K562 (cell line): ENCODE data around the gene SEPHS2. TPM values are rescaled to one million over a fixed set of nuclear protein-coding genes. Genes with fewer than 3 reads are reported as not detected.
"Not testable (repeated sequence)": the region's sequence is repeated elsewhere in the genome, so short reads cannot be mapped to it uniquely, and the experiment has no call there.

Experiments used
- ATAC-seq: fragments of 200-7000 bp; cut with Tn5 transposase; 3 replicates; pipeline ENCODE4 v1.9.1; 2020; ENCODE audit warnings: moderate library complexity
- BruUV-seq: library from RNA; stranded (reverse); fragments of 400-500 nt; replicated peaks from 2 replicates; lab custom pipeline; 2021; lab: Mats Ljungman, UMichigan
- CTCF ChIA-PET: fragments of 300-600 bp; formaldehyde crosslinking; extraction: SDS; loops from one replicate; lab custom pipeline; 2021; ENCODE audit warnings: low intra/inter-chr PET ratio; lab: Yijun Ruan, JAX
- POLR2A ChIA-PET: fragments of 300-600, 350-650 bp; sonication (Branson Sonifier 250); formaldehyde crosslinking; extraction: SDS; loops from one replicate; lab custom pipeline; 2021; ENCODE audit warnings: antibody characterized with exemption, inconsistent platforms; lab: Yijun Ruan, JAX
- DNase-seq, 4 experiments: peaks; one replicate each; pipeline versions ENCODE4 v3.0.0 to v3.0.0-alpha.2; 2011 to 2018; ENCODE audit warnings: low spot score in 3 of 4, mixed read lengths in 3 of 4; ENCODE audit errors: extremely low read depth in 1 of 4
- FAIRE-seq: peaks from 2 replicates; lab custom pipeline; 2011; peaks lifted over from hg19 to GRCh38; lab: Jason Lieb, UNC
- H2AFZ ChIP-seq: 2 replicates; pipeline ENCODE4 v1.6.0; 2011; ENCODE audit warnings: low read depth, low read length, control low read depth, inconsistent platforms
- H3K27ac ChIP-seq: fragments of 200-600 bp; 3 replicates; pipeline ENCODE4 v1.8.0; 2011; ENCODE audit warnings: low read depth, mild to moderate bottlenecking, control low read depth, inconsistent platforms, low read length, moderate library complexity, mixed read lengths; ENCODE audit errors: extremely low read depth
- H3K27me3 ChIP-seq, 2 experiments: fragments of 300-600 bp in 1 of 2; 2 replicates in 1 of 2; 3 replicates in 1 of 2; pipeline versions ENCODE4 v1.6.0 to v1.8.0; 2011; ENCODE audit warnings: inconsistent platforms in 2 of 2, low read length in 2 of 2, mild to moderate bottlenecking in 1 of 2, mixed read lengths in 1 of 2, moderate library complexity in 1 of 2; ENCODE audit not compliant: control insufficient read depth in 2 of 2, insufficient read depth in 2 of 2
- H3K36me3 ChIP-seq: fragments of 300-600 bp; 3 replicates; pipeline ENCODE4 v1.8.0; 2011; ENCODE audit warnings: mild to moderate bottlenecking, low read length, inconsistent platforms; ENCODE audit not compliant: control insufficient read depth, insufficient read depth
- H3K4me1 ChIP-seq, 2 experiments: fragments of 200-600 bp in 1 of 2; replicated peaks in 1 of 2; 2 replicates in 1 of 2; 3 replicates in 1 of 2; pipeline versions ENCODE4 v1.5.1 to v1.8.0; 2011; ENCODE audit warnings: inconsistent platforms in 2 of 2, low read length in 2 of 2, mild to moderate bottlenecking in 1 of 2, mixed read lengths in 1 of 2, moderate library complexity in 1 of 2; ENCODE audit not compliant: control insufficient read depth in 2 of 2, insufficient read depth in 2 of 2
- H3K4me2 ChIP-seq: 2 replicates; pipeline ENCODE4 v1.6.1; 2011; ENCODE audit warnings: low read length, control low read depth, inconsistent platforms, mixed read lengths; ENCODE audit not compliant: insufficient read depth
- H3K4me3 ChIP-seq: fragments of 200-600 bp; sonication (generic), shearing (Covaris generic); 2 replicates; pipeline ENCODE4 v1.5.1; 2016; ENCODE audit warnings: control low read depth, inconsistent platforms
- H3K79me2 ChIP-seq: fragments of 200-600 bp; 3 replicates; pipeline ENCODE4 v1.8.0; 2011; ENCODE audit warnings: low read length, inconsistent platforms; ENCODE audit not compliant: control insufficient read depth, insufficient read depth
- H3K9ac ChIP-seq, 2 experiments: 2 replicates each; pipeline versions ENCODE4 v1.6.0 to v1.6.1; 2011; ENCODE audit warnings: low read depth in 2 of 2, low read length in 2 of 2, control low read depth in 1 of 2, inconsistent platforms in 1 of 2, mild to moderate bottlenecking in 1 of 2, mixed read lengths in 1 of 2; ENCODE audit not compliant: insufficient read depth in 1 of 2
- H3K9me1 ChIP-seq: one replicate; pipeline ENCODE4 v1.6.0; 2011; ENCODE audit warnings: inconsistent platforms, mild to moderate bottlenecking, low read length, moderate library complexity; ENCODE audit not compliant: control insufficient read depth, insufficient read depth
- H3K9me3 ChIP-seq: replicated peaks from 2 replicates; pipeline ENCODE4 v1.5.1; 2011; ENCODE audit warnings: low read depth, low read length, inconsistent platforms; ENCODE audit not compliant: control insufficient read depth, insufficient read depth
- H4K20me1 ChIP-seq: replicated peaks from 2 replicates; pipeline ENCODE4 v1.6.1; 2011; ENCODE audit warnings: low read length, inconsistent platforms, mixed read lengths; ENCODE audit not compliant: control insufficient read depth, insufficient read depth
- BCL6 ChIP-seq: fragments of 250-450 bp; sonication (Bioruptor Pico); IDR thresholded peaks from 2 replicates; pipeline ENCODE4 v1.4.0; 2020
- CCAR2 ChIP-seq: fragments of 200-400 bp; formaldehyde crosslinking; IDR thresholded peaks from 2 replicates; pipeline ENCODE4 v1.6.1; 2017; ENCODE audit warnings: mild to moderate bottlenecking, low read depth, low read length
- ELF4 ChIP-seq: fragments of 450-650 bp; formaldehyde crosslinking; IDR thresholded peaks from 2 replicates; pipeline ENCODE4 v1.4.0; 2022; ENCODE audit warnings: missing genetic modification characterization
- FOXJ3 ChIP-seq: sonication (generic); formaldehyde crosslinking; IDR thresholded peaks from 2 replicates; pipeline ENCODE4 v1.4.0; 2020; ENCODE audit warnings: mild to moderate bottlenecking, missing genetic modification reagents
- NR2C1 ChIP-seq, 2 experiments: fragments of 450-650 bp; IDR thresholded peaks; 2 replicates each; pipeline ENCODE4 v1.6.1; 2017; ENCODE audit warnings: mild to moderate bottlenecking in 2 of 2, antibody characterized with exemption in 1 of 2, inconsistent platforms in 1 of 2, missing compliant biosample characterization in 1 of 2, missing genetic modification characterization in 1 of 2
- NRF1 ChIP-seq, 2 experiments: fragments of 450-650 bp; IDR thresholded peaks in 1 of 2; conservative IDR thresholded peaks in 1 of 2; 2 replicates each; pipeline ENCODE4 v1.6.1; 2014; ENCODE audit warnings: mild to moderate bottlenecking in 2 of 2
- RBM34 ChIP-seq: fragments of 200-400 bp; formaldehyde crosslinking; IDR thresholded peaks from 2 replicates; pipeline ENCODE4 v1.6.1; 2018; ENCODE audit warnings: low read length, borderline replicate concordance; ENCODE audit not compliant: insufficient read depth
- TCF7L2 ChIP-seq: fragments of 150-350 bp; IDR thresholded peaks from 2 replicates; pipeline ENCODE4 v1.6.1; 2016; ENCODE audit warnings: low read depth, mild to moderate bottlenecking, low read length, moderate library complexity
- ZNF197 ChIP-seq: fragments of 200-800 bp; sonication (Bioruptor generic); IDR thresholded peaks from 2 replicates; pipeline ENCODE4 v1.6.1; 2016; ENCODE audit warnings: low read depth, missing genetic modification characterization, missing compliant biosample characterization
- ZNF717 ChIP-seq: fragments of 250-450 bp; sonication (Bioruptor Pico); IDR thresholded peaks from 2 replicates; pipeline ENCODE4 v1.5.0; 2021
- WGBS: fragments of 100-300 bp; shearing (Covaris generic); methylation state at CpG from one replicate; pipeline ENCODE4 v1.1.6; 2016; ENCODE audit warnings: low coverage, mixed read lengths; ENCODE audit not compliant: insufficient coverage; ENCODE audit errors: missing lambda C conversion rate; 5-methylcytosine and 5-hydroxymethylcytosine counted together
- in situ Hi-C: fragments of 300-500 bp; cut with MboI; formaldehyde crosslinking; loops from 4 replicates; pipeline ENCODE4 v1.15.0; 2018; ENCODE audit warnings: inconsistent platforms, mixed read lengths
- intact Hi-C: fragments of 100-400 bp; cut with micrococcal nuclease; formaldehyde crosslinking; loops from 2 replicates; pipeline ENCODE4 v1.14.2; 2022
- polyA plus RNA-seq, 8 experiments: library from polyadenylated mRNA; depleted of rRNA in 4 of 8; stranded (reverse) in 5 of 8; unstranded in 3 of 8; fragments of >200 nt; fragmentation: Nextera tagmentation in 2 of 8; fragmentation: Illumina TruSeq in 1 of 8; extraction: Ambion mirVana in 2 of 8; extraction: Trizol in 1 of 8; gene quantifications; 2 replicates each; pipeline versions ENCODE4 v1.2.1 to v1.2.3, GENCODE V29; 2011 to 2014; ENCODE audit warnings: inconsistent platforms in 1 of 8, missing spikeins in 1 of 8
- total RNA-seq, 7 experiments: library from RNA; depleted of rRNA in 6 of 7; stranded (reverse); fragments of >200 nt in 6 of 7; fragmentation: Illumina TruSeq in 2 of 7; extraction: Trizol in 2 of 7; gene quantifications; 2 replicates each; pipeline versions ENCODE4 v1.2.1 to v1.2.3, GENCODE V29; 2011 to 2021; ENCODE audit warnings: low replicate concordance in 1 of 7
- TF ChIP-seq, protein P1 (sequence below): fragments of 250-450 bp; sonication (Bioruptor Pico); IDR thresholded peaks from 2 replicates; pipeline ENCODE4 v1.5.0; 2021

Gene SEPHS2
- total and polyA plus RNA-seq, 9 of the 15 experiments (the other 6 are each of a cell fraction or from before 2014, with no cell fraction given) = 20.9 to 90.6 (median 43.4) TPM

- TF ChIP-seq TCF7L2 (no peak), NR2C1 (IDR thresholded peaks at IDR 0.05) (no peak), NR2C1 (tag; IDR thresholded peaks at IDR 0.05) (no peak), CCAR2 (no peak), ZNF197 (CRISPR knock-in tag) (no peak), NRF1 (conservative IDR thresholded peaks at IDR 0.05 in 1 of 2, IDR thresholded peaks at IDR 0.05 in 1 of 2) (no peak), ELF4 (CRISPR knock-in tag) (no peak), FOXJ3 (CRISPR knock-in tag) (no peak), ZNF717 (CRISPR knock-in tag) (no peak), BCL6 (CRISPR knock-in tag) (no peak), RBM34 (no peak)
- TF ChIP-seq, protein P1, sequence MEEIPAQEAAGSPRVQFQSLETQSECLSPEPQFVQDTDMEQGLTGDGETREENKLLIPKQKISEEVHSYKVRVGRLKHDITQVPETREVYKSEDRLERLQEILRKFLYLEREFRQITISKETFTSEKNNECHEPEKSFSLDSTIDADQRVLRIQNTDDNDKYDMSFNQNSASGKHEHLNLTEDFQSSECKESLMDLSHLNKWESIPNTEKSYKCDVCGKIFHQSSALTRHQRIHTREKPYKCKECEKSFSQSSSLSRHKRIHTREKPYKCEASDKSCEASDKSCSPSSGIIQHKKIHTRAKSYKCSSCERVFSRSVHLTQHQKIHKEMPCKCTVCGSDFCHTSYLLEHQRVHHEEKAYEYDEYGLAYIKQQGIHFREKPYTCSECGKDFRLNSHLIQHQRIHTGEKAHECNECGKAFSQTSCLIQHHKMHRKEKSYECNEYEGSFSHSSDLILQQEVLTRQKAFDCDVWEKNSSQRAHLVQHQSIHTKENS (CRISPR knock-in tag) = no peak
Measured at GRCh38 chr16:30464078-30464477, 18.4 kb upstream of the SEPHS2 start (continued).

GRCh38 chr16:30461426-30461825, 15.8 kb upstream of the SEPHS2 start:
- H3K4me2 ChIP-seq, BruUV-seq, H2AFZ ChIP-seq, H3K36me3 ChIP-seq, H3K27ac ChIP-seq, H3K9me3 ChIP-seq, H4K20me1 ChIP-seq, H3K4me3 ChIP-seq, CTCF ChIA-PET, H3K9ac ChIP-seq, DNase-seq, H3K9me1 ChIP-seq, H3K27me3 ChIP-seq, intact Hi-C loops, FAIRE-seq, ATAC-seq, in situ Hi-C loops, H3K4me1 ChIP-seq, H3K79me2 ChIP-seq: not testable (repeated sequence)
- WGBS = 34% methylated on average over 5 of the region's 5 CpGs
- POLR2A ChIA-PET = interaction anchor here (0.5 kb wide), 1 partner anchor 20 kb away, joined by 3 read pairs; no protein-coding TSS in a partner anchor
